ENCODE data around the gene MRPS2. TPM values are rescaled to one million over a fixed set of nuclear protein-coding genes. Genes with fewer than 3 reads are reported as not detected.

Gene MRPS2
- total and polyA plus RNA-seq, 10 of the 15 experiments (the other 5 are each of a cell fraction or from before 2014, with no cell fraction given) = 3.3 to 103 (median 69.5) TPM

DNA sequence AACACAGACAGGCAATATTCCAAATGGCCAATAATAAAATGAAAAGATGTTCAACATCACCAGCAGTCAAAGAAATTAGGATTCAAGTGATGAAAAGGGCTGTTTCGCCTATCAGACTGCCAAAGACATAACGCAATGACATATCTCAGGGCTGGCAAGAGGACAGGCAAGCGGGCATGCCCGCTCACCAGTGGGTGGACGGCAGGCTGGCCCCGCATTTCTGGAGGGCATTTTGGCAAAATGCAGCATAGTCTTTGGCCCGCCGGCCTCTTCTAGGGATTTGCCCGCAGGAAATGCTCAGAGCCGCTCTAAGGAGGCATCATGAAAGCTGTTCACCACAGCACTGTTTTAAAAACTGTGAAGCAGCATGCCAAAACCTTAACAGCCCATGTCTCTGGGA lies 22.3 kb upstream of the MRPS2 start:
- peaks cover 0 to 8% of the 10 kb centered on the region in 2 experiments; a peak in 1 of 4 replicates for H3K27me3 ChIP-seq (replicated peaks in 1 of 2; ENCODE audit: control insufficient read depth in 2 of 2, insufficient read depth in 2 of 2, low read length in 1 of 2)
- no peak overlapping the region for H3K27ac ChIP-seq (ENCODE audit: control insufficient read depth, insufficient read depth)
- H3K4me2 ChIP-seq (ENCODE audit: control insufficient read depth, insufficient read depth) = no peak overlapping the region
- H3K79me2 ChIP-seq (ENCODE audit: control insufficient read depth, insufficient read depth, low read length) = no peaks in the 10 kb centered on the region
- H3K4me3 ChIP-seq = no peak overlapping the region
- H3K4me1 ChIP-seq (ENCODE audit: control insufficient read depth, insufficient read depth, low read length) = no peaks in the 10 kb centered on the region
- no TSS peak for BruUV-seq (replicated peaks)
- no peak overlapping the region for H2AFZ ChIP-seq (ENCODE audit: control insufficient read depth, low read depth, low read length)
- H3K9ac ChIP-seq (ENCODE audit: control insufficient read depth, insufficient read depth, low read length) = no peak overlapping the region
- WGBS (ENCODE audit: insufficient coverage, insufficient replicate concordance, low lambda C conversion rate, missing lambda C conversion rate) = 63% methylated on average over 10 of the region's 10 CpGs
- H3K9me3 ChIP-seq (replicated peaks; ENCODE audit: control insufficient read depth, insufficient read depth, low read length) = no peaks in the 10 kb centered on the region
- in situ Hi-C loops (cut with MboI) = no loop called here
- DNase-seq (ENCODE audit: low read depth, low spot score) (no peak), ATAC-seq (no peak), FAIRE-seq (no peak)
- intact Hi-C loops (cut with micrococcal nuclease; ENCODE audit: unreplicated experiment) = no loop called here
- ChIA-PET RAD21 (ENCODE audit: unreplicated experiment) (no interaction called here), SMC1A (ENCODE audit: uncharacterized antibody, unreplicated experiment) (no interaction called here), CTCF (interaction anchor here (1.0 kb wide), 1 partner anchor 26 kb away, joined by 3 read pairs; no protein-coding TSS in a partner anchor), POLR2A (no interaction called here)
- no peaks in the 10 kb centered on the region for H4K20me1 ChIP-seq (ENCODE audit: control insufficient read depth, insufficient read depth)
- no peaks in the 10 kb centered on the region for H3K36me3 ChIP-seq (ENCODE audit: control insufficient read depth in 2 of 2, insufficient read depth in 2 of 2, low read length in 1 of 2)
- TF ChIP-seq MXI1 (IDR thresholded peaks at IDR 0.05; ENCODE audit: low read depth, low read length) (no peak), STAT1 (conservative IDR thresholded peaks at IDR 0.05) (no peak), SIN3A (IDR thresholded peaks at IDR 0.05; ENCODE audit: low read depth, low read length) (no peak), ASH2L (IDR thresholded peaks at IDR 0.05; ENCODE audit: borderline replicate concordance, low read depth) (no peak), ETV6 (conservative IDR thresholded peaks at IDR 0.05 in 1 of 2, IDR thresholded peaks at IDR 0.05 in 1 of 2; ENCODE audit: borderline replicate concordance in 1 of 2, low read depth in 1 of 2) (no peak), MLLT1 (IDR thresholded peaks at IDR 0.05) (no peak), ZNF207 (IDR thresholded peaks at IDR 0.05; ENCODE audit: borderline replicate concordance) (no peak), RFX5 (IDR thresholded peaks at IDR 0.05; ENCODE audit: low read depth, low read length) (no peak), IKZF1 (conservative IDR thresholded peaks at IDR 0.05) (no peak), POLR2AphosphoS5 (IDR thresholded peaks at IDR 0.05; ENCODE audit: low read length) (no peak), NRF1 (conservative IDR thresholded peaks at IDR 0.05; ENCODE audit: low read depth, low read length) (no peak), MTA3 (IDR thresholded peaks at IDR 0.05; ENCODE audit: borderline replicate concordance, low read length) (no peak), FOS (IDR thresholded peaks at IDR 0.05; ENCODE audit: borderline replicate concordance, extremely low read depth, insufficient read length) (no peak), CHD1 (IDR thresholded peaks at IDR 0.05; ENCODE audit: low read depth, low read length) (no peak), CEBPZ (IDR thresholded peaks at IDR 0.05; ENCODE audit: low read depth, low read length) (no peak), CREB1 (IDR thresholded peaks at IDR 0.05; ENCODE audit: low read depth) (no peak)

Data from GM12878 (cell line).